H4 (cell line): ENCODE data around the gene GABBR1. TPM values are rescaled to one million over a fixed set of nuclear protein-coding genes. Genes with fewer than 3 reads are reported as not detected.

Experiments used
- DNase-seq: peaks from one replicate; pipeline ENCODE4 v3.0.0-alpha.2; 2015; ENCODE audit warnings: low spot score
- total RNA-seq: library from RNA; depleted of rRNA; stranded (reverse); fragments of >200 nt; shearing (Covaris generic); gene quantifications from 2 replicates; pipeline ENCODE4 v1.2.3, GENCODE V29; 2014; rRNA removed

Gene GABBR1
- total RNA-seq, 1 experiment from 2014 or later, result 3.8 TPM

- no peak for DNase-seq
These were observed 105.4 kb downstream of the GABBR1 start for GRCh38 chr6:29527564-29527963.

- DNase-seq, result no peak
These were observed 105.9 kb downstream of the GABBR1 start for GRCh38 chr6:29527126-29527525.

- DNase-seq, result no peak
These were observed 107.7 kb downstream of the GABBR1 start for GRCh38 chr6:29525311-29525639.

- DNase-seq, result no peak
These were observed 108.3 kb downstream of the GABBR1 start for GRCh38 chr6:29524444-29525310.

GRCh38 chr6:29524044-29524443 lies 108.9 kb downstream of the GABBR1 start:
- DNase-seq, result no peak

GRCh38 chr6:29522227-29522626 lies 110.8 kb downstream of the GABBR1 start:
- DNase-seq, result no peak

GRCh38 chr6:29521006-29521680 lies 111.8 kb downstream of the GABBR1 start:
- no peak for DNase-seq

- DNase-seq, result no peak
These were observed 112.8 kb downstream of the GABBR1 start for GRCh38 chr6:29520232-29520631.

GRCh38 chr6:29519291-29520010 lies 113.5 kb downstream of the GABBR1 start:
- no peak for DNase-seq

GRCh38 chr6:29517728-29518440 lies 115.1 kb downstream of the GABBR1 start:
- no peak for DNase-seq

GRCh38 chr6:29517245-29517644 lies 115.7 kb downstream of the GABBR1 start:
- no peak for DNase-seq

GRCh38 chr6:29516108-29516507 lies 116.9 kb downstream of the GABBR1 start:
- DNase-seq, result peak; percentile 96

GRCh38 chr6:29510746-29511300 lies 122.2 kb downstream of the GABBR1 start:
- no peak for DNase-seq

GRCh38 chr6:29510202-29510601 lies 122.8 kb downstream of the GABBR1 start:
- DNase-seq, result no peak

Other genes starting within 250 kb of the GABBR1 start
- gene OR12D2, start 237.6 kb downstream of the GABBR1 start, total RNA-seq, result not detected in 2 replicates
- not detected in 2 replicates for gene OR12D1, start 218.3 kb downstream of the GABBR1 start, total RNA-seq
- gene OR10C1, start 193.9 kb downstream of the GABBR1 start, total RNA-seq, result not detected in 2 replicates
- not detected in 2 replicates for gene OR11A1, start 176.1 kb downstream of the GABBR1 start, total RNA-seq
- gene OR2H1, start 176.0 kb downstream of the GABBR1 start, total RNA-seq, result not detected in 2 replicates
- gene MAS1L, start 145.2 kb downstream of the GABBR1 start, total RNA-seq, result not detected in 2 replicates
- gene UBD, start 73.5 kb downstream of the GABBR1 start, total RNA-seq, result 0.99 and 1.1 TPM in 2 replicates
- gene OR2H2, start 48.1 kb downstream of the GABBR1 start, total RNA-seq, result not detected in 2 replicates
- not detected in 2 replicates for gene MOG, start 23.9 kb upstream of the GABBR1 start, total RNA-seq
- not detected in 2 replicates for gene ZFP57, start 48.0 kb upstream of the GABBR1 start, total RNA-seq
- 17.5 and 20.3 TPM in 2 replicates for gene HLA-F, start 90.3 kb upstream of the GABBR1 start, total RNA-seq
- not detected in 2 replicates for gene HLA-G, start 194.6 kb upstream of the GABBR1 start, total RNA-seq